ENCODE measurements around the gene INAVA. TPM values are rescaled to one million over a fixed set of nuclear protein-coding genes. Genes with fewer than 3 reads are reported as not detected.
"Not testable (repeated sequence)": the region's sequence is repeated elsewhere in the genome, so short reads cannot be mapped to it uniquely, and the experiment has no call there.

Gene INAVA
- total RNA-seq, 4 donors from 2014 or later, result 0.09 to 0.95 (median 0.12) TPM; not detected in 1

DNA sequence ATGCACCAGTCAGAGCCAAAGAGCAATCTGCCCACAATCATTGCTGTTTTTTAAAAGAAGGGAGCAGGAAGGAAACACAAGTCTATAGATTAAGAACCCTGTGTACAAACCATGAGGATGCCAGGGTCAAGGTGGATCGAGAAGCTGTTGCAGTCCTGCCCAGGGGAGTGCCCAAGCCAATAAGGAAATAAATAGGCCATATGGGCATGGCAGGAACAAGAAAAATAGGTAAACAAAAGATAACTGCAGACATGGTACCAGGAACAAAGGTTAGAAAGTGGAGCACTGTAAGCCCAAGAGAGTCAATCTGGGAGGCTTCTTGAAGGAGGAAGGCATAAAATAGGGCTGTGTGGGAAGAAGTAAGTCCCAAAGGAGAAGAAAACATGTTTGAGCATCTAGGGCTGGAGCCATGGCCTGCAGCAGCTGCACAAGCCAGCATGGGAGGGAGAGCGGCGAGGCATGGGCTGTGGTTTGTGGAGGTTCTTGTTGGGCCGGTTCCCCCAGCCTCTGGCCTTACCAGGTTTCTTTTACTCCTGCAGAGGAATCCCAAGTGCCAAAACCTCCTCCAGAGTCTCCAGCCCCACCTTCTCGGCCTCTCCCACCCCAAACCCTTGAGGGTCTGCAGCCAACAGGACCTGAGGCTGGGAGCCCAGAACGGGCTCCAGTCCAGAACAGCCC is 13.6 kb downstream of the INAVA start:
- TF ChIP-seq, protein P1, sequence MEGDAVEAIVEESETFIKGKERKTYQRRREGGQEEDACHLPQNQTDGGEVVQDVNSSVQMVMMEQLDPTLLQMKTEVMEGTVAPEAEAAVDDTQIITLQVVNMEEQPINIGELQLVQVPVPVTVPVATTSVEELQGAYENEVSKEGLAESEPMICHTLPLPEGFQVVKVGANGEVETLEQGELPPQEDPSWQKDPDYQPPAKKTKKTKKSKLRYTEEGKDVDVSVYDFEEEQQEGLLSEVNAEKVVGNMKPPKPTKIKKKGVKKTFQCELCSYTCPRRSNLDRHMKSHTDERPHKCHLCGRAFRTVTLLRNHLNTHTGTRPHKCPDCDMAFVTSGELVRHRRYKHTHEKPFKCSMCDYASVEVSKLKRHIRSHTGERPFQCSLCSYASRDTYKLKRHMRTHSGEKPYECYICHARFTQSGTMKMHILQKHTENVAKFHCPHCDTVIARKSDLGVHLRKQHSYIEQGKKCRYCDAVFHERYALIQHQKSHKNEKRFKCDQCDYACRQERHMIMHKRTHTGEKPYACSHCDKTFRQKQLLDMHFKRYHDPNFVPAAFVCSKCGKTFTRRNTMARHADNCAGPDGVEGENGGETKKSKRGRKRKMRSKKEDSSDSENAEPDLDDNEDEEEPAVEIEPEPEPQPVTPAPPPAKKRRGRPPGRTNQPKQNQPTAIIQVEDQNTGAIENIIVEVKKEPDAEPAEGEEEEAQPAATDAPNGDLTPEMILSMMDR (IDR thresholded peaks at IDR 0.05), result no peak
- ATAC-seq (ENCODE audit: low FRiP score) (no peak), DNase-seq (ENCODE audit: low spot score) (no peak)

DNA sequence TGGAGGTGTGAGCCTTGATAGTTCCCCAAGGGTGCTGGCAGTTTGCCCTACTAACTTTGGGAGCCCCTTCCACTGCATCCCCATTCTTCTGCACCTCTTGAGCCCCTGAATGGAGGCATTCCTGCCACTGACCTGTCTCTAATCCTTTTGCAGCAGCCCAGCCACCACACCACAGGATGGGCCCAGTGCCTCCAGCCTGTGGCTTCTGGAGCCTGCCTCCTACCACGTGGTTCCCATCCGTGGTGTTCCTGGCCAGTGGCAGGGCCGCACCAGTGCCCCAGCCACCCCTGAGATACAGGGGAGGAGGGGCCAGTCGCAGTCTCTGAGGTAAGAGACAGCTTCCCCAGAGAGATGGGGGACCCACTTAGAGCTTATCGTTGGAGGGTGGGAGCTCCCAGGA is 14.4 kb downstream of the INAVA start:
- ATAC-seq (ENCODE audit: low FRiP score) (no peak), DNase-seq (ENCODE audit: low spot score) (no peak)
- TF ChIP-seq, protein P1 (IDR thresholded peaks at IDR 0.05), result no peak

DNA sequence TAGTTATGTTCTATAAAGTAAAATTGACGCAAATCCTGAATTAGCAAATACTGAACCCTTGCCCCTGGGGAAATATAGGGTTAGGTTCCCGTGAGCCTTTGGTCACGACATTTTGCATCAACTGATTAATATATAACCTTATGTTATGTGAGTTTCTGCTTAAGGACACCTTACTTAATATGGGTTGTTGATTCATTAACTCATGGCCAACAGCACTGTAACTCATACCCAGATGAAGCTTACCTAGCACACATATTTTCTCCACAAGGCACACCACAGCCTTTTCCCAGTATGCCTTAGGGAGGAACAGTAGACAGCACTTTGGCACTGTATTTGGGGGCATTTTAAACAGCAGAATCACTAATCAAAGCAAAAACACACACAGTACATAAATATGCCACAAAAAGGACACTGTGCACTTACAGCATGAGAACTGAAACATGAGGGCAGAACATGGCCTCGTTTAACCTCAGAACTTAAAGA is 15.1 kb downstream of the INAVA start:
- DNase-seq (ENCODE audit: low spot score) (no peak), ATAC-seq (ENCODE audit: low FRiP score) (no peak)
- TF ChIP-seq, protein P1 (IDR thresholded peaks at IDR 0.05), result no peak

DNA sequence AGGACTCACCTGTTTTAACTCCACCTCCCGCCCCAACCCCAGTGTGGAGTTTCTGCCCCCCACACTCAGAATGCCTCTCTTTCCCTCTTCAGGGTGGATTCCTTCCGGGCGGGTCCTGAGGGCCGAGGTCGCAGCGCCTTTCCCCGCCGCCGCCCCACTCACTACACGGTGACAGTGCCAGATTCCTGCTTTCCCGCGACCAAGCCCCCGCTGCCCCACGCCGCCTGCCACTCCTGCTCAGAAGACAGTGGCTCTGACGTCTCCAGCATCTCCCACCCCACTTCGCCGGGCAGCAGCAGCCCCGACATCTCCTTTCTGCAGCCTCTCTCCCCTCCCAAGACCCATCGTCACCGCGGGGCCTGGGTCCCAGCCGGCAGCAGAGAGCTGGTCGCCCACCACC is 16.7 kb downstream of the INAVA start:
- no peak for DNase-seq (ENCODE audit: low spot score)
- ATAC-seq (ENCODE audit: low FRiP score), result no peak
- TF ChIP-seq, protein P1 (IDR thresholded peaks at IDR 0.05), result no peak

DNA sequence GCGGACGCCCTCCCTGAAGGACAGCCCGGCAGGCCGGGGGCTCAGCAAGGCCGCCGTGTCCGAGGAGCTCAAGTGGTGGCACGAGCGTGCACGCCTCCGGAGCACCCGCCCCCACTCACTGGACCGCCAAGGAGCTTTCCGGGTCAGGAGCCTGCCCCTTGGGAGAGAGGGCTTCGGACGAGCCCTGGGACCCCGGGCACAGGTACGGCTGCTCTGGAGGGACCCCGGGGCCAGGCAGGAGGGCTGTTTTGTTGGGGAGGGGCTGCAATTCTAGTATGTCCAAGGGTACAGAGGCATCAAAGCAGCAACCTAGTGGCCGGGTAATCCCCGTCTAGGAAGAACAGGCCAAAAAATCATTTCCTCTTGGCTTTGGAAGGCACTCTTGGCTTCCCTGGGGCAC is 17.2 kb downstream of the INAVA start:
- DNase-seq (ENCODE audit: low spot score); ATAC-seq (ENCODE audit: low FRiP score): not testable (repeated sequence)

DNA sequence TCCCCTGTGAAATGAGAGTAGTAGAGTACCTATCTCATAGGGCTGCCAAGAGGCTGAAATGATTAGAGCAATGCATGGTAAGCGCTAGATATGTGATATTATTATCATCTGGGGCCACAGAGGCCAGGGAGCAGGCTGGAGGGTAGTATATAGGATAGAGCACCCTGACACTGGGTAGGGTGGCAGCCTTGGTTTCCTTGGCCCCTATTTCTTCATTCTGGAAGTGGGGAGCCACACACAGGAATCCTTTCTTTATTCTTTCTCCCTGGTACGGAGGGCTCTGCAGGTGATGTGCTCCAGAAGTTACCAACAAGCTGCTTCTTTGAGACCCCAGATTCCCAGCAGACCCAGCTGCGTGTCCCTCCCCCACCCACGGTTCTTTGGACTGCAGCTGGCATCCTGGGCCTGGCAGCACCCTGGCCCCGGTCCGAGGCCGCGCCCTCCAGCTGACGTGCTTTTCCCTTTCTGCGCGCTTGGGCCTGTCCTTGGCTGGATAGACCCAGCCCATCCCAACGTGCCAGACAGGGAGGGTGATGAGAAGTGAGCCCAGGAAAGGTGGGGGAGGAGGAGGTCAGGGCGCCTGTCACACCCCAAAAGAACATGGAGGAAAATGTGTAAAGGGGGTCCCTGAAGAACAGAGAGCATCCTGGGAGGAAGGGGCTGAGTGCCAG is 18.2 kb downstream of the INAVA start:
- no peak for DNase-seq (ENCODE audit: low spot score)
- no peak for ATAC-seq (ENCODE audit: low FRiP score)
- TF ChIP-seq, protein P1 (IDR thresholded peaks at IDR 0.05), result no peak

DNA sequence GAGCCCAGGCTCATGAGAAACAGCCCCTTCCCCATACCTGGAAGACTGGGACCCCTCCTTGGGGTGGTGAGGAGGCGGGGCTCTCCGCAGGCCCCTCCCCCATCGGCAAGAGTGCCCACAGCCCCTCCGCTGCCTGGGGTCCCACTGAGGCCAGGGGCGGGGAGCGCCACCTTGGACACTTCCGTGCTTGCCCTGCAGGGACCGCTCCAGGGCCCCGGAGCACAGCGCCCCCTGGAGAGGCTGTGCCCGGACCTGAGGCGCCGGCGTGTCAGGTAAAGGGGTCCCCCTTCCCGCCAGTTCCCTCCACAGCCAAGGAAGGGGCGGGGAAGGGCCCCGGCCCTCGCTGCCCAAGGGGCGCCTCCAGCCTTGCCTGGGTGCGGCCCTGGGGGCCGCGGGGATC is 21.5 kb downstream of the INAVA start:
- DNase-seq (ENCODE audit: low spot score) (no peak), ATAC-seq (ENCODE audit: low FRiP score) (no peak)
- TF ChIP-seq, protein P1 (IDR thresholded peaks at IDR 0.05), result no peak
